HFFc6 (cell line): Measurements from ENCODE around the gene HPS1. TPM values are rescaled to one million over a fixed set of nuclear protein-coding genes. Genes with fewer than 3 reads are reported as not detected.

Source experiments
- DNase-seq: peaks from one replicate; pipeline ENCODE4 v3.0.0-alpha.2; 2018
- H3K27ac Mint-ChIP-seq: 2 replicates; pipeline ENCODE4 v1.8.0; 2020; ENCODE audit warnings: mild to moderate bottlenecking, mixed read lengths
- H3K27me3 Mint-ChIP-seq: 2 replicates; pipeline ENCODE4 v1.8.0; 2021; ENCODE audit warnings: mild to moderate bottlenecking, moderate library complexity, mixed read lengths; ENCODE audit not compliant: insufficient read depth
- H3K36me3 Mint-ChIP-seq: 2 replicates; pipeline ENCODE4 v1.8.0; 2021; ENCODE audit warnings: low read depth, mixed read lengths
- H3K4me1 Mint-ChIP-seq: 2 replicates; pipeline ENCODE4 v1.8.0; 2020; ENCODE audit warnings: low read depth, mixed read lengths
- H3K4me3 Mint-ChIP-seq: 2 replicates; pipeline ENCODE4 v1.8.0; 2020; ENCODE audit warnings: mild to moderate bottlenecking, moderate library complexity, mixed read lengths
- H3K9me3 Mint-ChIP-seq: 2 replicates; pipeline ENCODE4 v1.8.0; 2020; ENCODE audit warnings: mild to moderate bottlenecking, mixed read lengths
- CTCF ChIP-seq: fragments of 200-600 bp; sonication (generic); IDR thresholded peaks from 2 replicates; pipeline ENCODE4 v1.5.0; 2021; ENCODE audit warnings: antibody characterized with exemption, mild to moderate bottlenecking
- total RNA-seq, 6 experiments: library from RNA; stranded (reverse); fragmentation: NEBNext Ultra II Directional; extraction: Animal tissue kit (Norgen Biotek cat#: 25700); gene quantifications; 2 replicates in 1 of 6; 3 replicates in 5 of 6; pipeline ENCODE4 v1.2.3, GENCODE V29; 2021

HPS1 gene
- total RNA-seq, 6 experiments from 2014 or later, result 49.1 to 55.9 (median 52.8) TPM

DNA sequence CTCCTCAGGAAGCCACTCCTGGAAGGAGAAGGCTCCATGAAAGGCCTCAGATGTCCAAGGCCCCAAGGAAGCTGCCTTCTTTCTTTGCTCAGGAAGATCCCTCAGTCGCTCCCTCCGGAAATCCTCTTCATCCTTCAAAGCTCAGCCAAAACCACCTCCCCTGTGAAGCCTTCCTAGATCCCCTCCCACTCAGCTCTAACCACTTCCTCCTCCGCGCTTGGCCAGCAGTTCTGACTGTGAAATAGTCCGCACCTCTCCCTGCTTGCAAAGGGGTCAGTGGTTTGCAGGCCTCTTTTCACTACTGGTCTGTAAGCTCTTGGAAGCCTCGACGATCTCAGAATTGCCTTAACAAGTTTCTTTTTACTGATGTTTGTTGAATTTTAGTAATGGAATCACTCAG is 55.7 kb downstream of the HPS1 start:
- no peak for TF ChIP-seq CTCF
- Mint-ChIP-seq H3K27ac (no peak overlapping the region), H3K27me3 (peaks cover 2% of the 10 kb centered on the region; the same call in 1 of the 2 replicates), H3K36me3 (peaks cover 12% of the 10 kb centered on the region), H3K4me1 (peaks cover 14% of the 10 kb centered on the region), H3K4me3 (no peak overlapping the region), H3K9me3 (no peaks in the 10 kb centered on the region)
- DNase-seq, result no peak

GRCh38 chr10:98390406-98390805 is 56.3 kb downstream of the HPS1 start:
- no peak for TF ChIP-seq CTCF
- Mint-ChIP-seq H3K4me3 (no peak overlapping the region), H3K36me3 (peaks cover 12% of the 10 kb centered on the region), H3K4me1 (peaks cover 14% of the 10 kb centered on the region), H3K27me3 (peaks cover 2% of the 10 kb centered on the region; the same call in 1 of the 2 replicates), H3K9me3 (no peaks in the 10 kb centered on the region), H3K27ac (no peak overlapping the region)
- no peak for DNase-seq

GRCh38 chr10:98389398-98389797 is 57.3 kb downstream of the HPS1 start:
- TF ChIP-seq CTCF, result no peak
- no peak for DNase-seq
- no peak overlapping the region for H3K4me3 Mint-ChIP-seq
- no peaks in the 10 kb centered on the region for H3K9me3 Mint-ChIP-seq
- no peak overlapping the region for H3K27ac Mint-ChIP-seq
- peaks cover 12% of the 10 kb centered on the region for H3K36me3 Mint-ChIP-seq
- peaks cover 2% of the 10 kb centered on the region; the same call in 1 of the 2 replicates for H3K27me3 Mint-ChIP-seq
- peaks cover 9% of the 10 kb centered on the region for H3K4me1 Mint-ChIP-seq

GRCh38 chr10:98388101-98388655 is 58.6 kb downstream of the HPS1 start:
- H3K4me1 Mint-ChIP-seq, result peaks cover 7% of the 10 kb centered on the region
- no peaks in the 10 kb centered on the region for H3K9me3 Mint-ChIP-seq
- H3K27ac Mint-ChIP-seq, result no peak overlapping the region
- no peak overlapping the region for H3K4me3 Mint-ChIP-seq
- peaks cover 10% of the 10 kb centered on the region for H3K36me3 Mint-ChIP-seq
- no peak; the same call in 1 of the 2 replicates for TF ChIP-seq CTCF
- no peak for DNase-seq
- H3K27me3 Mint-ChIP-seq, result peaks cover 2% of the 10 kb centered on the region; the same call in 1 of the 2 replicates

- Mint-ChIP-seq H3K36me3 (peaks cover 13% of the 10 kb centered on the region), H3K4me3 (no peak overlapping the region), H3K27me3 (peaks cover 2% of the 10 kb centered on the region; the same call in 1 of the 2 replicates), H3K9me3 (no peaks in the 10 kb centered on the region), H3K4me1 (peaks cover 21% of the 10 kb centered on the region), H3K27ac (no peak overlapping the region)
- TF ChIP-seq CTCF, result no peak
- DNase-seq, result no peak
These were observed 62.1 kb downstream of the HPS1 start for GRCh38 chr10:98384531-98385133.
